ENCODE results near the gene LRRC1. TPM values are rescaled to one million over a fixed set of nuclear protein-coding genes. Genes with fewer than 3 reads are reported as not detected.

LRRC1 gene
- total and polyA plus RNA-seq, 2 donors = 21.6 to 21.7 TPM

GRCh38 chr6:53829698-53830221, 35.0 kb downstream of the LRRC1 start:
- no peak for DNase-seq (ENCODE audit: low read depth in 6 of 9, low spot score in 9 of 9)
- no peak overlapping the region for H3K4me3 ChIP-seq (ENCODE audit: low read length in 2 of 2)
- no peaks in the 10 kb centered on the region for H3K27me3 ChIP-seq (ENCODE audit: control insufficient read depth in 2 of 2, insufficient read depth in 1 of 2, low read length in 1 of 2)
- no peaks in the 10 kb centered on the region for H3K9me3 ChIP-seq (ENCODE audit: control insufficient read depth in 2 of 2, insufficient read depth in 1 of 2, low read length in 1 of 2)
- no peak overlapping the region for H3K27ac ChIP-seq (ENCODE audit: low read depth in 1 of 2, low read length in 1 of 2)
- peaks cover 4 to 16% of the 10 kb centered on the region in 2 donors for H3K4me1 ChIP-seq (ENCODE audit: control insufficient read depth in 2 of 2, insufficient read depth in 2 of 2, low read length in 2 of 2)
- no peaks in the 10 kb centered on the region for H3K36me3 ChIP-seq (ENCODE audit: control insufficient read depth in 2 of 2, insufficient read depth in 2 of 2, low read length in 1 of 2)
- 98% methylated on average over 5 of the region's 5 CpGs for WGBS

GRCh38 chr6:53830366-53830765, 35.6 kb downstream of the LRRC1 start:
- WGBS = 94% methylated on average over 1 of the region's 1 CpG
- Histone ChIP-seq H3K4me1 (ENCODE audit: control insufficient read depth in 2 of 2, insufficient read depth in 2 of 2, low read length in 2 of 2) (peaks cover 4 to 13% of the 10 kb centered on the region in 2 donors), H3K36me3 (ENCODE audit: control insufficient read depth in 2 of 2, insufficient read depth in 2 of 2, low read length in 1 of 2) (no peaks in the 10 kb centered on the region), H3K27me3 (ENCODE audit: control insufficient read depth in 2 of 2, insufficient read depth in 1 of 2, low read length in 1 of 2) (no peaks in the 10 kb centered on the region), H3K27ac (ENCODE audit: low read depth in 1 of 2, low read length in 1 of 2) (no peak overlapping the region), H3K9me3 (ENCODE audit: control insufficient read depth in 2 of 2, insufficient read depth in 1 of 2, low read length in 1 of 2) (no peaks in the 10 kb centered on the region), H3K4me3 (ENCODE audit: low read length in 2 of 2) (no peak overlapping the region)
- no peak for DNase-seq (ENCODE audit: low read depth in 6 of 9, low spot score in 9 of 9)

GRCh38 chr6:53831081-53831869, 36.5 kb downstream of the LRRC1 start:
- DNase-seq (ENCODE audit: low read depth in 6 of 9, low spot score in 9 of 9) = no peak
- H3K27ac ChIP-seq (ENCODE audit: low read depth in 1 of 2, low read length in 1 of 2) = no peak overlapping the region
- H3K9me3 ChIP-seq (ENCODE audit: control insufficient read depth in 2 of 2, insufficient read depth in 1 of 2, low read length in 1 of 2) = no peaks in the 10 kb centered on the region
- WGBS = 98% methylated on average over 5 of the region's 5 CpGs
- H3K36me3 ChIP-seq (ENCODE audit: control insufficient read depth in 2 of 2, insufficient read depth in 2 of 2, low read length in 1 of 2) = no peaks in the 10 kb centered on the region
- no peak overlapping the region for H3K4me3 ChIP-seq (ENCODE audit: low read length in 2 of 2)
- H3K4me1 ChIP-seq (ENCODE audit: control insufficient read depth in 2 of 2, insufficient read depth in 2 of 2, low read length in 2 of 2) = peaks cover 4 to 7% of the 10 kb centered on the region in 2 donors
- H3K27me3 ChIP-seq (ENCODE audit: control insufficient read depth in 2 of 2, insufficient read depth in 1 of 2, low read length in 1 of 2) = no peaks in the 10 kb centered on the region

- H3K27me3 ChIP-seq (ENCODE audit: control insufficient read depth in 2 of 2, insufficient read depth in 1 of 2, low read length in 1 of 2) = no peaks in the 10 kb centered on the region
- H3K4me1 ChIP-seq (ENCODE audit: control insufficient read depth in 2 of 2, insufficient read depth in 2 of 2, low read length in 2 of 2) = peaks cover 4 to 7% of the 10 kb centered on the region in 2 donors
- no peak overlapping the region for H3K27ac ChIP-seq (ENCODE audit: low read depth in 1 of 2, low read length in 1 of 2)
- WGBS = 97% methylated on average over 6 of the region's 6 CpGs
- H3K36me3 ChIP-seq (ENCODE audit: control insufficient read depth in 2 of 2, insufficient read depth in 2 of 2, low read length in 1 of 2) = no peaks in the 10 kb centered on the region
- DNase-seq (ENCODE audit: low read depth in 6 of 9, low spot score in 9 of 9) = no peak
- no peaks in the 10 kb centered on the region for H3K9me3 ChIP-seq (ENCODE audit: control insufficient read depth in 2 of 2, insufficient read depth in 1 of 2, low read length in 1 of 2)
- H3K4me3 ChIP-seq (ENCODE audit: low read length in 2 of 2) = no peak overlapping the region
Observed at GRCh38 chr6:53831936-53832660, 37.3 kb downstream of the LRRC1 start.

GRCh38 chr6:53833155-53833554, 38.4 kb downstream of the LRRC1 start:
- DNase-seq (ENCODE audit: low read depth in 6 of 9, low spot score in 9 of 9) = no peak
- Histone ChIP-seq H3K27ac (ENCODE audit: low read depth in 1 of 2, low read length in 1 of 2) (no peak overlapping the region), H3K27me3 (ENCODE audit: control insufficient read depth in 2 of 2, insufficient read depth in 1 of 2, low read length in 1 of 2) (no peaks in the 10 kb centered on the region), H3K36me3 (ENCODE audit: control insufficient read depth in 2 of 2, insufficient read depth in 2 of 2, low read length in 1 of 2) (no peaks in the 10 kb centered on the region), H3K4me3 (ENCODE audit: low read length in 2 of 2) (no peak overlapping the region), H3K9me3 (ENCODE audit: control insufficient read depth in 2 of 2, insufficient read depth in 1 of 2, low read length in 1 of 2) (no peaks in the 10 kb centered on the region), H3K4me1 (ENCODE audit: control insufficient read depth in 2 of 2, insufficient read depth in 2 of 2, low read length in 2 of 2) (peaks cover 2 to 6% of the 10 kb centered on the region in 2 donors)

- Histone ChIP-seq H3K27ac (ENCODE audit: low read depth in 1 of 2, low read length in 1 of 2) (no peak overlapping the region), H3K36me3 (ENCODE audit: control insufficient read depth in 2 of 2, insufficient read depth in 2 of 2, low read length in 1 of 2) (no peaks in the 10 kb centered on the region), H3K4me3 (ENCODE audit: low read length in 2 of 2) (no peak overlapping the region), H3K4me1 (ENCODE audit: control insufficient read depth in 2 of 2, insufficient read depth in 2 of 2, low read length in 2 of 2) (peaks cover 0 to 3% of the 10 kb centered on the region in 2 donors), H3K27me3 (ENCODE audit: control insufficient read depth in 2 of 2, insufficient read depth in 1 of 2, low read length in 1 of 2) (no peaks in the 10 kb centered on the region), H3K9me3 (ENCODE audit: control insufficient read depth in 2 of 2, insufficient read depth in 1 of 2, low read length in 1 of 2) (no peaks in the 10 kb centered on the region)
- 95% methylated on average over 4 of the region's 4 CpGs for WGBS
- no peak for DNase-seq (ENCODE audit: low read depth in 6 of 9, low spot score in 9 of 9)
Observed at GRCh38 chr6:53834132-53834531, 39.3 kb downstream of the LRRC1 start.

- H3K4me1 ChIP-seq (ENCODE audit: control insufficient read depth in 2 of 2, insufficient read depth in 2 of 2, low read length in 2 of 2) = peaks cover 0 to 3% of the 10 kb centered on the region in 2 donors
- no peak overlapping the region for H3K27ac ChIP-seq (ENCODE audit: low read depth in 1 of 2, low read length in 1 of 2)
- peaks cover 0 to 5% of the 10 kb centered on the region in 2 donors for H3K9me3 ChIP-seq (ENCODE audit: control insufficient read depth in 2 of 2, insufficient read depth in 1 of 2, low read length in 1 of 2)
- no peak overlapping the region for H3K4me3 ChIP-seq (ENCODE audit: low read length in 2 of 2)
- no peaks in the 10 kb centered on the region for H3K27me3 ChIP-seq (ENCODE audit: control insufficient read depth in 2 of 2, insufficient read depth in 1 of 2, low read length in 1 of 2)
- H3K36me3 ChIP-seq (ENCODE audit: control insufficient read depth in 2 of 2, insufficient read depth in 2 of 2, low read length in 1 of 2) = peaks cover 0 to 2% of the 10 kb centered on the region in 2 donors
- 96% methylated on average over 3 of the region's 3 CpGs for WGBS
- peak in 1 of 9 donors; percentile 33 for DNase-seq (ENCODE audit: low read depth in 6 of 9, low spot score in 9 of 9)
Observed at GRCh38 chr6:53837865-53838769, 43.3 kb downstream of the LRRC1 start.

- peaks cover 0 to 5% of the 10 kb centered on the region in 2 donors for H3K9me3 ChIP-seq (ENCODE audit: control insufficient read depth in 2 of 2, insufficient read depth in 1 of 2, low read length in 1 of 2)
- 100% methylated on average over 1 of the region's 1 CpG for WGBS
- no peak overlapping the region for H3K4me3 ChIP-seq (ENCODE audit: low read length in 2 of 2)
- DNase-seq (ENCODE audit: low read depth in 6 of 9, low spot score in 9 of 9) = no peak
- H3K27me3 ChIP-seq (ENCODE audit: control insufficient read depth in 2 of 2, insufficient read depth in 1 of 2, low read length in 1 of 2) = no peaks in the 10 kb centered on the region
- no peak overlapping the region for H3K27ac ChIP-seq (ENCODE audit: low read depth in 1 of 2, low read length in 1 of 2)
- peaks cover 0 to 2% of the 10 kb centered on the region in 2 donors for H3K36me3 ChIP-seq (ENCODE audit: control insufficient read depth in 2 of 2, insufficient read depth in 2 of 2, low read length in 1 of 2)
- peaks cover 11 to 17% of the 10 kb centered on the region in 2 donors for H3K4me1 ChIP-seq (ENCODE audit: control insufficient read depth in 2 of 2, insufficient read depth in 2 of 2, low read length in 2 of 2)
Observed at GRCh38 chr6:53840027-53840426, 45.2 kb downstream of the LRRC1 start.

All from thymus (tissue), 11 donors.